Calu3 (cell line): ENCODE results near the gene WWTR1. TPM values are rescaled to one million over a fixed set of nuclear protein-coding genes. Genes with fewer than 3 reads are reported as not detected.

Source experiments
- BruUV-seq: library from RNA; stranded (reverse); fragments of 400-500 nt; replicated peaks from 2 replicates; lab custom pipeline; 2021; lab: Mats Ljungman, UMichigan
- CTCF ChIA-PET: fragments of 300-600 bp; sonication (Branson Sonifier 250); formaldehyde crosslinking; loops from one replicate; lab custom pipeline; 2022; ENCODE audit warnings: antibody characterized with exemption; lab: Charles Lee
- DNase-seq: peaks from one replicate; pipeline ENCODE4 v3.0.0; 2022
- H3K27ac Mint-ChIP-seq: one replicate; pipeline ENCODE4 v1.8.0; 2022; ENCODE audit warnings: mixed read lengths; ENCODE audit not compliant: unreplicated experiment
- H3K27me3 Mint-ChIP-seq: one replicate; pipeline ENCODE4 v1.8.0; 2022; ENCODE audit warnings: mixed read lengths; ENCODE audit not compliant: unreplicated experiment
- H3K36me3 Mint-ChIP-seq: one replicate; pipeline ENCODE4 v1.8.0; 2022; ENCODE audit warnings: mild to moderate bottlenecking, moderate library complexity, mixed read lengths; ENCODE audit not compliant: insufficient read depth, unreplicated experiment
- H3K4me1 Mint-ChIP-seq: one replicate; pipeline ENCODE4 v1.8.0; 2022; ENCODE audit warnings: mild to moderate bottlenecking, low read depth, mixed read lengths; ENCODE audit not compliant: unreplicated experiment
- H3K4me3 Mint-ChIP-seq: one replicate; pipeline ENCODE4 v1.8.0; 2022; ENCODE audit warnings: mild to moderate bottlenecking, low read depth, moderate library complexity, mixed read lengths; ENCODE audit not compliant: unreplicated experiment
- H3K9me3 Mint-ChIP-seq: one replicate; pipeline ENCODE4 v1.8.0; 2022; ENCODE audit warnings: low read depth, mixed read lengths; ENCODE audit not compliant: unreplicated experiment
- intact Hi-C: fragments of 100-400 bp; cut with micrococcal nuclease; formaldehyde crosslinking; loops from one replicate; pipeline ENCODE4 v1.10.0; 2022; ENCODE audit not compliant: unreplicated experiment
- total RNA-seq: library from RNA; stranded (reverse); gene quantifications from 2 replicates; pipeline ENCODE4 v1.2.3, GENCODE V29; 2022
- TF ChIP-seq, protein P1 (sequence below): fragments of 200-600 bp; IDR thresholded peaks from one replicate; pipeline ENCODE4 v1.8.0; 2022; ENCODE audit warnings: antibody characterized with exemption; ENCODE audit not compliant: unreplicated experiment

Gene WWTR1
- total RNA-seq, 1 experiment from 2014 or later = 269 TPM

DNA sequence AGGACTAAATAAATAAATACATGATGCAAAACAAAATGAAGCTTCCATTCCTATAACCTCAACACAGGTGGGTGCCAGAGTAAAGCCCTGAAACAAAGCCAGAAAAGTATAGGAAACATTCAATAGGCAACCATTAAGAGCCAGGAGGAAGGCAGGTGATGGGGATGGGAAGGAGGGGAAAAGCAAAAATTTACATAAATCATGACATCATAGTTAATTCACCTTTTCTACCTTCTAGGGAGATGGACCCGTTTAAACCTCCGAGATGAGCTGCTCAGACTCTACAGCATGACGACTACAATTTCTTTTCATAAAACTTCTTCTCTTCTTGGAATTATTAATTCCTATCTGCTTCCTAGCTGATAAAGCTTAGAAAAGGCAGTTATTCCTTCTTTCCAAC is 155.4 kb downstream of the WWTR1 start:
- Mint-ChIP-seq H3K27ac (no peak overlapping the region), H3K27me3 (no peaks in the 10 kb centered on the region), H3K4me3 (no peak overlapping the region), H3K36me3 (peaks cover 36% of the 10 kb centered on the region), H3K4me1 (peaks cover 13% of the 10 kb centered on the region), H3K9me3 (no peaks in the 10 kb centered on the region)
- CTCF ChIA-PET = no interaction called here
- DNase-seq = no peak
- no TSS peak for BruUV-seq
- intact Hi-C loops = no loop called here
- TF ChIP-seq, protein P1, sequence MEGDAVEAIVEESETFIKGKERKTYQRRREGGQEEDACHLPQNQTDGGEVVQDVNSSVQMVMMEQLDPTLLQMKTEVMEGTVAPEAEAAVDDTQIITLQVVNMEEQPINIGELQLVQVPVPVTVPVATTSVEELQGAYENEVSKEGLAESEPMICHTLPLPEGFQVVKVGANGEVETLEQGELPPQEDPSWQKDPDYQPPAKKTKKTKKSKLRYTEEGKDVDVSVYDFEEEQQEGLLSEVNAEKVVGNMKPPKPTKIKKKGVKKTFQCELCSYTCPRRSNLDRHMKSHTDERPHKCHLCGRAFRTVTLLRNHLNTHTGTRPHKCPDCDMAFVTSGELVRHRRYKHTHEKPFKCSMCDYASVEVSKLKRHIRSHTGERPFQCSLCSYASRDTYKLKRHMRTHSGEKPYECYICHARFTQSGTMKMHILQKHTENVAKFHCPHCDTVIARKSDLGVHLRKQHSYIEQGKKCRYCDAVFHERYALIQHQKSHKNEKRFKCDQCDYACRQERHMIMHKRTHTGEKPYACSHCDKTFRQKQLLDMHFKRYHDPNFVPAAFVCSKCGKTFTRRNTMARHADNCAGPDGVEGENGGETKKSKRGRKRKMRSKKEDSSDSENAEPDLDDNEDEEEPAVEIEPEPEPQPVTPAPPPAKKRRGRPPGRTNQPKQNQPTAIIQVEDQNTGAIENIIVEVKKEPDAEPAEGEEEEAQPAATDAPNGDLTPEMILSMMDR = no peak

DNA sequence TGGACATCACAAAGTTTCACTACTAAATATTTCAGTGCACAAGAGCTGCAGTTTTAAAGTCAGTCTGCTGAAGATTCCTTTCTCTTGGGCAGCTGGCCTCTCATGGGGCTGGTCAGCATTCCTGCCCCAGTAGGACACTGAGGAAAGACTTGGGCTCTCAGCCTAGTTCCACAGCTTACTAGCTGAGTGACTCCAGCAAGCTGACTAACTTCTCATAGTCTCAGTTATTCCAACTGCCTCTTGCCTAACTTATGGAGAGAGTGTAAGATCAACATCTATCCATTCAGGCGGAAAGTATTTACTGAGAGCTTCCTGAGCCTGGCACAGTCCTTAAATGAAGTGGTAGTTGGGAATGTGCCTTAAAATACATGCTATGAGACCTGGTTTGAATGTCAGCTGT is 156.3 kb downstream of the WWTR1 start:
- Mint-ChIP-seq H3K36me3 (peaks cover 40% of the 10 kb centered on the region), H3K4me3 (no peak overlapping the region), H3K27me3 (no peaks in the 10 kb centered on the region), H3K4me1 (peaks cover 4% of the 10 kb centered on the region), H3K27ac (no peak overlapping the region), H3K9me3 (no peaks in the 10 kb centered on the region)
- intact Hi-C loops = no loop called here
- CTCF ChIA-PET = interaction anchor here (0.6 kb wide), 1 partner anchor 657 kb away, joined by 3 read pairs; no protein-coding TSS in a partner anchor
- TF ChIP-seq, protein P1 = no peak
- DNase-seq = no peak
- BruUV-seq = no TSS peak

DNA sequence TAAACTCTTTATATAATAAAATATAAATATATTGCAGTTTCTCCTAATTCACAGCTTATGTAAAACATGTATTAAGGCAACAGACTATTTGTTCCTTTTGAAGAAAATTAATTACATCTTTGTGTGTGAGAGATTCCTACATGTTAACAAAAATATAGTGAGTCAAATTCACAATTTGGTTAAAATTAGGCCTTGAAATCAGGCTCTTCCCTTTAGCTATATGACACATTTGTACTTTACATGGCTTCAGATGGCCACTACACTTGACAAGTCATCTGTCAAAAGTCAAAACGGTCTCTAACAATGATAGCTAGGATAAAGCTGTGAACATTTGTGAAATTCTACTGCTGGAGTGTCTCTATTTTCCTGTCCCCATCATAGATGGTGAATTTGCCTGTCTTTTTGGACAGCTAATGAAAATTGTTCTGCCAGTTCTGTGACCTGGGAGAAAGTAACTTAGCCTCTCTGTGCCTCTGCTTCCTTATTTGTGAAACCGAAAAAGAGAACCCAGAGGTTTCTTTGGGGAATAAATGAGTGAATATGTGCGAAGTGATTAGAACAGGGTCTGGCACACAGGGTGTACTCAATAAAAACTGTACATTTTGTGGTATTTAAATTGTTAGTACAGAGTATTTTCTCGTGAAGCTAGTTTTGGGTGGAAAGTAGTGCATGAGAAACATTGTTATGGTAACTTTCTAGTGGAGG is 159.7 kb downstream of the WWTR1 start:
- no peak for DNase-seq
- Mint-ChIP-seq H3K27me3 (no peaks in the 10 kb centered on the region), H3K36me3 (peaks cover 70% of the 10 kb centered on the region), H3K27ac (peak overlapping the region; percentile 47), H3K4me1 (peaks cover 9% of the 10 kb centered on the region), H3K4me3 (no peak overlapping the region), H3K9me3 (no peaks in the 10 kb centered on the region)
- CTCF ChIA-PET = interaction anchor here (0.6 to 1.5 kb wide), 3 partner anchors 9 to 310 kb away, joined by 3 to 4 read pairs (median 3); no protein-coding TSS in a partner anchor
- TF ChIP-seq, protein P1 = no peak
- intact Hi-C loops = no loop called here
- no TSS peak for BruUV-seq

DNA sequence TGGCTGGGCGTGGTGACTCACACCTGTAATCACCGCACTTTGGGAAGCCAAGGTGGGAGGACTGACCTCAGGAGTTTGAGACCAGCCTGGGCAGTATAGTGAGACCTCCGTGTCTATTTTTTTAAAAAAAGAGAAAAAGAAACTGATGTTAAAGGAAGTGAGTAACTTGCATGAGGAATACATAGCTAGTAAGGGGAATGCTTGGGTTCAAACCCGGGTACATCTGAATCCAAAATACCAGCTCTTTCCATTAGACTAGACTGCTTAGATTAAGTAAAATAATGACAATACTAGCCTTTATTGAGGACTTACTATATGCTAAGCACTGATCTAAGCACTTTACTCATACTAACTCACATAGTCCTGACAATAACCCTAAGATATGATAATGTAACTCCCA is 160.9 kb downstream of the WWTR1 start:
- H3K4me3 Mint-ChIP-seq = no peak overlapping the region
- intact Hi-C loops = no loop called here
- H3K4me1 Mint-ChIP-seq = peaks cover 9% of the 10 kb centered on the region
- peaks cover 59% of the 10 kb centered on the region for H3K36me3 Mint-ChIP-seq
- CTCF ChIA-PET = interaction anchor here (1.5 kb wide), 2 partner anchors 8 to 311 kb away, joined by 3 to 4 read pairs; no protein-coding TSS in a partner anchor
- no peaks in the 10 kb centered on the region for H3K9me3 Mint-ChIP-seq
- H3K27ac Mint-ChIP-seq = no peak overlapping the region
- H3K27me3 Mint-ChIP-seq = no peaks in the 10 kb centered on the region
- no peak for DNase-seq
- TF ChIP-seq, protein P1 = no peak
- BruUV-seq = no TSS peak
